Mesenchymal stem cell (in vitro differentiated cells and primary cell): ENCODE data around the gene CARD11.

Experiments
- DNase-seq: peaks from one replicate; pipeline ENCODE4 v3.0.0-alpha.2; 2013
- H2AFZ ChIP-seq: one replicate; pipeline ENCODE4 v1.6.1; 2013; ENCODE audit warnings: low read depth, mild to moderate bottlenecking, control low read depth, inconsistent platforms, low read length, moderate library complexity
- H2AK5ac ChIP-seq: 2 replicates; pipeline ENCODE4 v1.6.1; 2013; ENCODE audit warnings: low read length, moderate library complexity, mild to moderate bottlenecking, inconsistent platforms; ENCODE audit not compliant: severe bottlenecking
- H2BK120ac ChIP-seq: one replicate; pipeline ENCODE4 v1.6.1; 2013; ENCODE audit warnings: low read depth, mild to moderate bottlenecking, inconsistent platforms, low read length, moderate library complexity
- H2BK12ac ChIP-seq, 2 experiments: one replicate each; pipeline ENCODE4 v1.6.1; 2013; ENCODE audit warnings: inconsistent platforms in 2 of 2, low read length in 2 of 2, mild to moderate bottlenecking in 2 of 2, moderate library complexity in 2 of 2, control low read depth in 1 of 2
- H2BK15ac ChIP-seq: one replicate; pipeline ENCODE4 v1.6.1; 2013; ENCODE audit warnings: mild to moderate bottlenecking, low read depth, inconsistent platforms; ENCODE audit not compliant: poor library complexity, severe bottlenecking
- H2BK5ac ChIP-seq: 2 replicates; pipeline ENCODE4 v1.6.1; 2013; ENCODE audit warnings: low read depth, mild to moderate bottlenecking, low read length, control low read depth, inconsistent platforms; ENCODE audit not compliant: poor library complexity, severe bottlenecking
- H3K14ac ChIP-seq, 2 experiments: one replicate each; pipeline ENCODE4 v1.6.1; 2013; ENCODE audit warnings: inconsistent platforms in 2 of 2, low read length in 2 of 2, control low read depth in 1 of 2, mild to moderate bottlenecking in 1 of 2, moderate library complexity in 1 of 2
- H3K18ac ChIP-seq, 2 experiments: one replicate each; pipeline ENCODE4 v1.6.1; 2013; ENCODE audit warnings: inconsistent platforms in 2 of 2, low read length in 2 of 2, control low read depth in 1 of 2, low read depth in 1 of 2, mild to moderate bottlenecking in 1 of 2
- H3K23ac ChIP-seq, 2 experiments: one replicate each; pipeline ENCODE4 v1.6.1; 2013; ENCODE audit warnings: inconsistent platforms in 2 of 2, low read length in 2 of 2, mild to moderate bottlenecking in 2 of 2, moderate library complexity in 2 of 2, control low read depth in 1 of 2
- H3K27ac ChIP-seq: 2 replicates; pipeline ENCODE4 v1.5.1; 2013; ENCODE audit warnings: mild to moderate bottlenecking, moderate library complexity, low read length, control low read depth, inconsistent platforms; ENCODE audit not compliant: poor library complexity, severe bottlenecking
- H3K27me3 ChIP-seq, 2 experiments: 2 replicates each; pipeline versions ENCODE4 v1.6.1 to v1.7.0; 2013; ENCODE audit warnings: low read length in 2 of 2, mild to moderate bottlenecking in 2 of 2, moderate library complexity in 2 of 2, control low read depth in 1 of 2, inconsistent platforms in 1 of 2; ENCODE audit not compliant: control insufficient read depth in 1 of 2, insufficient read depth in 1 of 2
- H3K36me3 ChIP-seq, 2 experiments: 2 replicates each; pipeline versions ENCODE4 v1.6.1 to v1.7.0; 2013; ENCODE audit warnings: low read length in 2 of 2, control low read depth in 1 of 2, inconsistent platforms in 1 of 2, low read depth in 1 of 2, mild to moderate bottlenecking in 1 of 2; ENCODE audit not compliant: insufficient read depth in 2 of 2, control insufficient read depth in 1 of 2
- H3K4ac ChIP-seq, 2 experiments: one replicate each; pipeline ENCODE4 v1.6.1; 2013; ENCODE audit warnings: inconsistent platforms in 2 of 2, low read length in 2 of 2, mild to moderate bottlenecking in 2 of 2, moderate library complexity in 2 of 2, control low read depth in 1 of 2, low read depth in 1 of 2
- H3K4me1 ChIP-seq: 2 replicates; pipeline ENCODE4 v1.6.1; 2013; ENCODE audit warnings: low read depth, low read length, control low read depth; ENCODE audit not compliant: control insufficient read depth, insufficient read depth
- H3K4me2 ChIP-seq: 2 replicates; pipeline ENCODE4 v1.6.1; 2013; ENCODE audit warnings: low read length, mild to moderate bottlenecking, inconsistent platforms; ENCODE audit not compliant: poor library complexity, severe bottlenecking
- H3K4me3 ChIP-seq, 2 experiments: 2 replicates each; pipeline versions ENCODE4 v1.5.1 to v1.7.0; 2013; ENCODE audit warnings: low read length in 2 of 2, mild to moderate bottlenecking in 2 of 2, control low read depth in 1 of 2, low read depth in 1 of 2; ENCODE audit not compliant: insufficient read depth in 1 of 2
- H3K79me1 ChIP-seq: replicated peaks from 2 replicates; pipeline ENCODE4 v1.6.1; 2013; ENCODE audit warnings: mild to moderate bottlenecking, control low read depth, low read length, inconsistent platforms; ENCODE audit not compliant: poor library complexity, severe bottlenecking
- H3K9ac ChIP-seq: 2 replicates; pipeline ENCODE4 v1.7.0; 2013; ENCODE audit warnings: mild to moderate bottlenecking, low read length, moderate library complexity
- H3K9me3 ChIP-seq: 2 replicates; pipeline ENCODE4 v1.7.0; 2013; ENCODE audit warnings: mild to moderate bottlenecking, low read length; ENCODE audit not compliant: control insufficient read depth
- H4K8ac ChIP-seq: one replicate; pipeline ENCODE4 v1.6.1; 2013; ENCODE audit warnings: inconsistent platforms, mild to moderate bottlenecking, low read length, moderate library complexity
- H4K91ac ChIP-seq: one replicate; pipeline ENCODE4 v1.6.1; 2013; ENCODE audit warnings: mild to moderate bottlenecking, low read length, inconsistent platforms
- WGBS: methylation state at CpG from one replicate; pipeline ENCODE4 v1.1.7; 2013; ENCODE audit warnings: mixed read lengths; 5-methylcytosine and 5-hydroxymethylcytosine counted together

The CARD11 gene

DNA sequence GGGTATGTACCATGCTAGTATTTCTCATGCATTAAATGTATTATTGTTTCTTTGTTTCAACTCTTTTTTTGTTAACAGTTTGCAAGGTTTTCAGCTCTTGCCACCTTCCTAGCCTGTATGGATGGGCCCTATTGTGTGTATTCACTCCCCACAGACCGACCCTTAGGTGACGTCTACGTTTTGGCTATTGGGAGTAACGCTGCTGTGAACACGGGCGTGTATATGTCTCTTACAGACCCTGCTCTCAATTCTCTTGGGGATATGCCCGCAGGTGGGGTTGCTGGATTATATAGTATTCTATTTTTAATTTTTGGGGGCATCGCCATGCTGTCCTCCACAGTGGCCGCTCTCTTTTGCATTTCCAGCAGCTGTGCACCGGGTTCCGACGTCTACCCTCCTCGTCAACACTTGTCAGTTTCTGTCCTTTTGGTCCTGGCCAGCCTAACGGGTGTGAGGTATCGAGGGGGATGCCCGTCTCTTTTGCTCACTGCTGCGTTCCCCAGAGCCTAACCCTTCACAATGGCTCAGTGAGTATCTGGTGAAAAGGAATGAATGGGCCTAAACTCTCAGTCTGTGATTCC is 135.5 kb downstream of the CARD11 start:
- H2BK12ac ChIP-seq, result no peak overlapping the region
- no peak overlapping the region for H3K27ac ChIP-seq
- no peaks in the 10 kb centered on the region for H3K4me1 ChIP-seq
- H2BK5ac ChIP-seq, result no peak overlapping the region
- no peak overlapping the region for H3K23ac ChIP-seq
- peaks cover 6% of the 10 kb centered on the region for H3K9me3 ChIP-seq
- peaks cover 0 to 18% of the 10 kb centered on the region in 2 experiments for H3K27me3 ChIP-seq
- no peak overlapping the region for H4K91ac ChIP-seq
- no peaks in the 10 kb centered on the region for H3K36me3 ChIP-seq
- no peak overlapping the region for H3K4ac ChIP-seq
- no peak overlapping the region for H2AK5ac ChIP-seq
- H2AFZ ChIP-seq, result no peak overlapping the region
- H2BK120ac ChIP-seq, result no peak overlapping the region
- 95% methylated on average over 17 of the region's 17 CpGs for WGBS
- no peak overlapping the region for H3K4me3 ChIP-seq
- no peak overlapping the region for H3K9ac ChIP-seq
- DNase-seq, result no peak
- H3K18ac ChIP-seq, result no peak overlapping the region
- no peak overlapping the region for H3K4me2 ChIP-seq
- H2BK15ac ChIP-seq, result no peak overlapping the region
- no peak overlapping the region for H4K8ac ChIP-seq
- no peaks in the 10 kb centered on the region for H3K79me1 ChIP-seq
- no peak overlapping the region for H3K14ac ChIP-seq

DNA sequence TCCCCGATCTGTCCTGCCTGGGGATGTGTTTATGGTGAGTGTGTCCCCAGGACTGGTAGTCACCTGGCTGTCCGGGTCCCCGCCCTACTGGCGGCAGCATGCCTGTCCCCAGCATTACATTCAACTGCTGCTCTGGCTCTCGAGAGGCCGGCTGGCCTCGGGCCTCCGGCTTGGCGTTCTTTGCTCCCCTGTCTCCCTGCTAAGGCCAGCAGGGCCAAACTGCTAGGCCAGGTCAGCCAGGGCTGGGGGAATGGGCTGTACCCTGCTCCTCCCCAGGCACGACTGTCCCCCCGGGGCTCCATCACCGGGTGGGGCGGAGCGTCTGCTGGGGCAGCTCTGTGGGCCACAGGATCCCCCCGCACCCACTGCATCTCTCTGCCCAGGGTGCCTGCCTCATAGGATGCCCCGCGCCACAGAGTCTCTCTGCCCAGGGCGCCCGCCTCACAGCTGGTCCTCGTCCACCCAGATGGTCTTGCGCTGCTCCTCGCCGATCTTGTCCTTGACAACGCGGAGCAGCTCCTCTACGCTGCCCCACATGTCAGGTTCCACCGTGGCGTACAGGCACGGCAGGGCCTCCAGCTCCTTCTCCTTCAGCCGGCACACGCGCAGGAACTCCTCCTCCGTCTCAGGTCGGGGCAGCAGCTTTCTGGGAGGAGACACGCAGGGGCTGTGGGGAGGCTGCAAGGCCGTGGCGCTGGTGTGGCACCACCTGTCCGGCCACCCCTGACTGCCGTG is 137.3 kb downstream of the CARD11 start:
- Histone ChIP-seq H3K27ac (no peak overlapping the region), H2BK12ac (no peak overlapping the region), H3K23ac (no peak overlapping the region), H3K9ac (no peak overlapping the region), H3K4me3 (no peak overlapping the region), H3K79me1 (no peaks in the 10 kb centered on the region), H3K4ac (no peak overlapping the region), H3K4me1 (no peaks in the 10 kb centered on the region), H3K4me2 (no peak overlapping the region), H3K36me3 (no peaks in the 10 kb centered on the region), H4K91ac (no peak overlapping the region), H3K27me3 (peaks cover 0 to 21% of the 10 kb centered on the region in 2 experiments), H3K14ac (peak overlapping the region in 1 of 2 experiments; percentile 6), H4K8ac (no peak overlapping the region), H2BK120ac (no peak overlapping the region), H2BK5ac (no peak overlapping the region), H3K18ac (no peak overlapping the region), H2BK15ac (no peak overlapping the region), H3K9me3 (peaks cover 6% of the 10 kb centered on the region), H2AFZ (no peak overlapping the region), H2AK5ac (no peak overlapping the region)
- DNase-seq, result no peak
- WGBS, result 94% methylated on average over 38 of the region's 39 CpGs

DNA sequence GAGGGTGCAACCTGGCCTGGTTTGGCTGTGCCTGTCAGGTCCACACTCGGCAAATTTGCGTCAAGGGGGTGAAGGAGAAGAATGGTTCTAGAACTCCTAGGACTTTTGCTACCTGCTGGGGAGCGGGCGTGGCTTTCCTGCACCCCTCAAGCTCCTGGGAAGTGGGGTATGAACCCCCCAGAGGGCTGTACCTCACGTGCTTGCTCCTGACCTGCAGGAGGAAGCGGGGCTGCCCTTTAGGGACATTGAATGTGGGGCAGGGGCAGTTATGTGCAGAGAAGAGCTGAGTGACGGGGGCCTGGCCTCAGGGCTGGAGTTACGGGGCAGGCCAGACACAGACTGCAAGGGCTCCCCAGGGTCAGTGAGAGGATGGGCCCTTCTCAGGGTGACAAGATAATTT is 138.2 kb downstream of the CARD11 start:
- no peak overlapping the region for H2BK12ac ChIP-seq
- no peaks in the 10 kb centered on the region for H3K4me1 ChIP-seq
- no peaks in the 10 kb centered on the region for H3K79me1 ChIP-seq
- H2BK5ac ChIP-seq, result no peak overlapping the region
- no peak overlapping the region for H4K91ac ChIP-seq
- no peak overlapping the region for H3K4ac ChIP-seq
- no peak overlapping the region for H2AK5ac ChIP-seq
- H3K4me2 ChIP-seq, result no peak overlapping the region
- peaks cover 0 to 21% of the 10 kb centered on the region in 2 experiments for H3K27me3 ChIP-seq
- WGBS, result 90% methylated on average over 8 of the region's 8 CpGs
- no peak for DNase-seq
- no peak overlapping the region for H2AFZ ChIP-seq
- no peak overlapping the region for H3K14ac ChIP-seq
- H3K27ac ChIP-seq, result no peak overlapping the region
- H3K4me3 ChIP-seq, result no peak overlapping the region
- no peak overlapping the region for H3K23ac ChIP-seq
- H3K18ac ChIP-seq, result no peak overlapping the region
- peaks cover 6% of the 10 kb centered on the region for H3K9me3 ChIP-seq
- H2BK120ac ChIP-seq, result no peak overlapping the region
- no peak overlapping the region for H3K9ac ChIP-seq
- H2BK15ac ChIP-seq, result no peak overlapping the region
- no peaks in the 10 kb centered on the region for H3K36me3 ChIP-seq
- no peak overlapping the region for H4K8ac ChIP-seq

DNA sequence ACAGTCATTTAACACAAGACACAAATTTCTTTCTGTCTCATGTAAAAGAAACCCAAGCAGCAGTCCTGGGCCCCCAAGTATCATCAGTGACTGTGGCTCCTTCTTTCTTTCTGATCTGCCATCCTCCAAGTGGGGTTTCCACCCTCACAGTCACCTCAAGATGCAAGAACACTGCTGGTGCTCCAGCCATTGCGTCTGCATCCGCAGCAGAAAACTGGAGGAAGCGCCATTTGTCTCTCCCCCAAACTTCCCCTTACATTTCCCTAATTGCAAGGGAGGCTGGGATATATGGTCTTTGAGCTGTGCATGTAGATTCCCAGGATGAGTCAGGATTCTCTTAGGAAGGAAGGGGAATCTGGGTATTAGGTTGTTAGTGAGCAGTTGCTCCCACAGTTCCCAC is 138.6 kb downstream of the CARD11 start:
- Histone ChIP-seq H2AFZ (no peak overlapping the region), H4K8ac (no peak overlapping the region), H3K4me3 (no peak overlapping the region), H2BK5ac (no peak overlapping the region), H3K4ac (no peak overlapping the region), H2AK5ac (no peak overlapping the region), H3K23ac (no peak overlapping the region), H3K4me2 (no peak overlapping the region), H2BK120ac (no peak overlapping the region), H3K9ac (no peak overlapping the region), H3K27ac (no peak overlapping the region), H2BK12ac (no peak overlapping the region), H3K79me1 (no peaks in the 10 kb centered on the region), H3K27me3 (peaks cover 0 to 21% of the 10 kb centered on the region in 2 experiments), H3K9me3 (peaks cover 6% of the 10 kb centered on the region), H2BK15ac (no peak overlapping the region), H4K91ac (no peak overlapping the region), H3K36me3 (no peaks in the 10 kb centered on the region), H3K18ac (no peak overlapping the region), H3K4me1 (no peaks in the 10 kb centered on the region), H3K14ac (no peak overlapping the region)
- 94% methylated on average over 2 of the region's 3 CpGs for WGBS
- DNase-seq, result no peak
